ENCODE data around the gene NCEH1. TPM values are rescaled to one million over a fixed set of nuclear protein-coding genes. Genes with fewer than 3 reads are reported as not detected.

The NCEH1 gene
- total and polyA plus RNA-seq, 2 of the 13 experiments (the other 11 are each of a cell fraction or from before 2014, with no cell fraction given) = 12.9 to 21.4 TPM

GRCh38 chr3:172750069-172750367, 39.2 kb upstream of the NCEH1 start:
- in situ Hi-C loops (cut with HindIII; ENCODE audit: extremely low pct_ligation_motif_present, low pct_unique_long_range_greater_than_20kb) = no loop called here
- Histone ChIP-seq H3K27ac (ENCODE audit: extremely low read length, insufficient read depth, low read length) (peak overlapping the region; percentile 69), H3K4me2 (ENCODE audit: low read depth, low read length) (peak overlapping the region; percentile 75), H3K4me3 (replicated peaks in 1 of 3; ENCODE audit: insufficient read depth in 1 of 3, low read depth in 2 of 3, low read length in 3 of 3) (peak overlapping the region; percentile 44 to 94 (median 69)), H3K9ac (ENCODE audit: insufficient read depth, low read depth, low read length) (peak overlapping the region; percentile 60), H3K36me3 (replicated peaks in 1 of 2; ENCODE audit: control insufficient read depth in 1 of 2, insufficient read depth in 2 of 2, low read length in 2 of 2) (peaks cover 0 to 8% of the 10 kb centered on the region in 2 experiments; a peak in 1 of 5 replicates), H3K79me2 (ENCODE audit: insufficient read depth, low read length) (peaks cover 39% of the 10 kb centered on the region), H3K4me1 (ENCODE audit: insufficient read depth, low read length) (peaks cover 74% of the 10 kb centered on the region), H2AFZ (ENCODE audit: low read length) (no peak overlapping the region), H3K27me3 (ENCODE audit: control insufficient read depth in 1 of 2, insufficient read depth in 2 of 2, low read length in 2 of 2) (no peaks in the 10 kb centered on the region; a peak in 1 of 5 replicates), H3K9me3 (ENCODE audit: low read length) (no peaks in the 10 kb centered on the region), H4K20me1 (ENCODE audit: insufficient read depth, low read length) (no peaks in the 10 kb centered on the region; the same call in 1 of the 2 replicates)
- TF ChIP-seq SOX6 (IDR thresholded peaks at IDR 0.05) (no peak), SOX6 (CRISPR knock-in tag; IDR thresholded peaks at IDR 0.05) (no peak), MED8 (CRISPR knock-in tag; IDR thresholded peaks at IDR 0.05; ENCODE audit: insufficient replicate concordance) (no peak), ZFYVE20 (CRISPR knock-in tag; IDR thresholded peaks at IDR 0.05; ENCODE audit: borderline replicate concordance, low read depth) (no peak)
- POLR2A ChIA-PET = interaction anchor here (1.0 to 2.1 kb wide), 3 partner anchors 33 to 58 kb away, joined by 3 to 11 read pairs (median 3); partner anchors contain the start of gene NCEH1
- whole genome bisulfite sequencing (ENCODE audit: low lambda C conversion rate) = under 1% methylated on average over 9 of the region's 9 CpGs
- peak; percentile 10 for ATAC-seq
- no peak for FAIRE-seq
- no peak for DNase-seq (ENCODE audit: low spot score)
- intact Hi-C loops (cut with micrococcal nuclease; ENCODE audit: unreplicated experiment) = loop anchor here (1.0 to 2.0 kb wide), 2 partner anchors 39 to 77 kb away; partner anchors contain the start of gene NCEH1
- CTCF ChIA-PET (ENCODE audit: low intra/inter-chr PET ratio, low total read pairs) = interaction anchor here (0.9 to 1.3 kb wide), 2 partner anchors 74 to 83 kb away, joined by 3 to 4 read pairs; no protein-coding TSS in a partner anchor
- no TSS peak for BruUV-seq (replicated peaks)

- in situ Hi-C loops (cut with HindIII; ENCODE audit: extremely low pct_ligation_motif_present, low pct_unique_long_range_greater_than_20kb) (no loop called here), intact Hi-C loops (cut with micrococcal nuclease; ENCODE audit: unreplicated experiment) (no loop called here)
- Histone ChIP-seq H2AFZ (ENCODE audit: low read length) (no peak overlapping the region), H3K4me1 (ENCODE audit: insufficient read depth, low read length) (peaks cover 68% of the 10 kb centered on the region), H3K4me3 (replicated peaks in 1 of 3; ENCODE audit: insufficient read depth in 1 of 3, low read depth in 2 of 3, low read length in 3 of 3) (peak overlapping the region; percentile 44 to 94 (median 69)), H3K9me3 (ENCODE audit: low read length) (no peaks in the 10 kb centered on the region), H3K27me3 (ENCODE audit: control insufficient read depth in 1 of 2, insufficient read depth in 2 of 2, low read length in 2 of 2) (no peaks in the 10 kb centered on the region; a peak in 1 of 5 replicates), H4K20me1 (ENCODE audit: insufficient read depth, low read length) (no peaks in the 10 kb centered on the region; the same call in 1 of the 2 replicates), H3K9ac (ENCODE audit: insufficient read depth, low read depth, low read length) (peak overlapping the region; percentile 60), H3K4me2 (ENCODE audit: low read depth, low read length) (peak overlapping the region; percentile 75), H3K36me3 (replicated peaks in 1 of 2; ENCODE audit: control insufficient read depth in 1 of 2, insufficient read depth in 2 of 2, low read length in 2 of 2) (peaks cover 0 to 2% of the 10 kb centered on the region in 2 experiments; a peak in 1 of 5 replicates), H3K79me2 (ENCODE audit: insufficient read depth, low read length) (peaks cover 33% of the 10 kb centered on the region), H3K27ac (ENCODE audit: extremely low read length, insufficient read depth, low read length) (peak overlapping the region; percentile 69)
- DNase-seq (ENCODE audit: low spot score) (peak; percentile 88), ATAC-seq (peak; percentile 53), FAIRE-seq (peak; percentile 82)
- CTCF ChIA-PET (ENCODE audit: low intra/inter-chr PET ratio, low total read pairs) = interaction anchor here (0.9 to 1.3 kb wide), 2 partner anchors 74 to 83 kb away, joined by 3 to 4 read pairs; no protein-coding TSS in a partner anchor
- POLR2A ChIA-PET = interaction anchor here (2.1 kb wide), 1 partner anchor 38 kb away, joined by 11 read pairs; the partner anchor contains the start of gene NCEH1
- no TSS peak for BruUV-seq (replicated peaks)
- WGBS (ENCODE audit: low lambda C conversion rate) = 0% methylated on average over 8 of the region's 8 CpGs
- TF ChIP-seq RERE (CRISPR knock-in tag; IDR thresholded peaks at IDR 0.05; ENCODE audit: low read depth) (no peak), ZNF629 (CRISPR knock-in tag; conservative IDR thresholded peaks at IDR 0.05) (no peak), CEBPB (IDR thresholded peaks at IDR 0.05; ENCODE audit: borderline replicate concordance, low read depth, low read length) (no peak), HHEX (CRISPR knock-in tag; IDR thresholded peaks at IDR 0.05) (no peak), DDIT3 (CRISPR knock-in tag; IDR thresholded peaks at IDR 0.05) (no peak), ZNF780A (CRISPR knock-in tag; IDR thresholded peaks at IDR 0.05) (no peak)
These were observed 38.5 kb upstream of the NCEH1 start for GRCh38 chr3:172749230-172749965.
